ENCODE results near the gene SET.
A peak's percentile ranks its signal among the peaks of the same experiment; 100 is the strongest.

DNA sequence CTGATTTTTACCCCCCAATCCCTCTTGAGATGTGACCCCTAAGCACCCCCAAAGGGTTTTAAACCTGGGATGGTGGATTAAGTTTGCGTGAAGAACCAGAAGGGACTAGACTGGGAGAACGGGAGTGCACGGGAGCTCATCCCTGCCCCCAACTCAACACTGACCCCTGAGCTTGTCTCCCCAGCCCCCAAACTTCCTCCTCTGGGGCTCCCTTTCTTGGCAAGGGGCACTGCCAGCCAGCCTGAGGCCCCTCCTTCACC, 5.0 kb upstream of the SET start:
- TF ChIP-seq, protein P1, sequence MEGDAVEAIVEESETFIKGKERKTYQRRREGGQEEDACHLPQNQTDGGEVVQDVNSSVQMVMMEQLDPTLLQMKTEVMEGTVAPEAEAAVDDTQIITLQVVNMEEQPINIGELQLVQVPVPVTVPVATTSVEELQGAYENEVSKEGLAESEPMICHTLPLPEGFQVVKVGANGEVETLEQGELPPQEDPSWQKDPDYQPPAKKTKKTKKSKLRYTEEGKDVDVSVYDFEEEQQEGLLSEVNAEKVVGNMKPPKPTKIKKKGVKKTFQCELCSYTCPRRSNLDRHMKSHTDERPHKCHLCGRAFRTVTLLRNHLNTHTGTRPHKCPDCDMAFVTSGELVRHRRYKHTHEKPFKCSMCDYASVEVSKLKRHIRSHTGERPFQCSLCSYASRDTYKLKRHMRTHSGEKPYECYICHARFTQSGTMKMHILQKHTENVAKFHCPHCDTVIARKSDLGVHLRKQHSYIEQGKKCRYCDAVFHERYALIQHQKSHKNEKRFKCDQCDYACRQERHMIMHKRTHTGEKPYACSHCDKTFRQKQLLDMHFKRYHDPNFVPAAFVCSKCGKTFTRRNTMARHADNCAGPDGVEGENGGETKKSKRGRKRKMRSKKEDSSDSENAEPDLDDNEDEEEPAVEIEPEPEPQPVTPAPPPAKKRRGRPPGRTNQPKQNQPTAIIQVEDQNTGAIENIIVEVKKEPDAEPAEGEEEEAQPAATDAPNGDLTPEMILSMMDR (IDR thresholded peaks at IDR 0.05; ENCODE audit: control extremely low read depth in 1 of 3, insufficient read depth in 1 of 3, low read depth in 1 of 3, low read length in 3 of 3): no peak
- TF ChIP-seq, protein P2, sequence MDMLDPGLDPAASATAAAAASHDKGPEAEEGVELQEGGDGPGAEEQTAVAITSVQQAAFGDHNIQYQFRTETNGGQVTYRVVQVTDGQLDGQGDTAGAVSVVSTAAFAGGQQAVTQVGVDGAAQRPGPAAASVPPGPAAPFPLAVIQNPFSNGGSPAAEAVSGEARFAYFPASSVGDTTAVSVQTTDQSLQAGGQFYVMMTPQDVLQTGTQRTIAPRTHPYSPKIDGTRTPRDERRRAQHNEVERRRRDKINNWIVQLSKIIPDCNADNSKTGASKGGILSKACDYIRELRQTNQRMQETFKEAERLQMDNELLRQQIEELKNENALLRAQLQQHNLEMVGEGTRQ (IDR thresholded peaks at IDR 0.05; ENCODE audit: low read length): no peak
- no peak for TF ChIP-seq EP300 (IDR thresholded peaks at IDR 0.05; ENCODE audit: borderline replicate concordance in 1 of 2, low read depth in 2 of 2, low read length in 2 of 2)
- no peak for TF ChIP-seq BRCA1 (IDR thresholded peaks at IDR 0.05; ENCODE audit: low read depth, low read length)
- peak; percentile 65 to 92 for TF ChIP-seq POLR2A (IDR thresholded peaks at IDR 0.05; ENCODE audit: control extremely low read depth in 1 of 2, low read depth in 2 of 2, low read length in 2 of 2)
- peak; percentile 80; the same call in 1 of the 2 replicates for TF ChIP-seq POLR2AphosphoS5 (IDR thresholded peaks at IDR 0.05; ENCODE audit: low read depth, low read length)
- no peak for TF ChIP-seq CREB1 (IDR thresholded peaks at IDR 0.05)
- TF ChIP-seq FOSL1 (IDR thresholded peaks at IDR 0.05; ENCODE audit: insufficient read depth, low read depth, low read length): no peak
- TF ChIP-seq JUND (IDR thresholded peaks at IDR 0.05; ENCODE audit: low read length): no peak
- no peak for TF ChIP-seq RFX5 (IDR thresholded peaks at IDR 0.05; ENCODE audit: borderline replicate concordance, low read depth, low read length)
- TF ChIP-seq, protein P3, sequence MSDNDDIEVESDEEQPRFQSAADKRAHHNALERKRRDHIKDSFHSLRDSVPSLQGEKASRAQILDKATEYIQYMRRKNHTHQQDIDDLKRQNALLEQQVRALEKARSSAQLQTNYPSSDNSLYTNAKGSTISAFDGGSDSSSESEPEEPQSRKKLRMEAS (IDR thresholded peaks at IDR 0.05): no peak

Measured in H1 (cell line).